Lung (tissue), 12 donors: Measurements from ENCODE around the gene QRFP. TPM values are rescaled to one million over a fixed set of nuclear protein-coding genes. Genes with fewer than 3 reads are reported as not detected.

Experiments
- ATAC-seq: fragments of 200-7000 bp; cut with Tn5 transposase; one replicate; pipeline ENCODE4 v1.9.1; 2020; ENCODE audit warnings: moderate number of reproducible peaks; ENCODE audit not compliant: insufficient read depth, low FRiP score
- DNase-seq, 3 donors: peaks; one replicate each; pipeline ENCODE4 v3.0.0-alpha.2; 2013 to 2017
- H3K27ac ChIP-seq, 2 donors: one replicate each; pipeline ENCODE4 v1.5.1; 2013; ENCODE audit warnings: mild to moderate bottlenecking in 2 of 2, moderate library complexity in 2 of 2, control low read depth in 1 of 2, inconsistent platforms in 1 of 2, low read depth in 1 of 2, low read length in 1 of 2
- H3K27me3 ChIP-seq, 3 donors: one replicate each; pipeline ENCODE4 v1.5.1; 2013; ENCODE audit warnings: low read length in 2 of 3; ENCODE audit not compliant: control insufficient read depth in 3 of 3, insufficient read depth in 3 of 3
- H3K36me3 ChIP-seq, 4 donors: one replicate each; pipeline ENCODE4 v1.5.1; 2013; ENCODE audit warnings: low read length in 4 of 4, mild to moderate bottlenecking in 1 of 4, moderate library complexity in 1 of 4; ENCODE audit not compliant: control insufficient read depth in 4 of 4, insufficient read depth in 4 of 4
- H3K4me1 ChIP-seq, 5 donors: one replicate each; pipeline ENCODE4 v1.5.1; 2013; ENCODE audit warnings: low read length in 5 of 5, mild to moderate bottlenecking in 2 of 5, moderate library complexity in 1 of 5; ENCODE audit not compliant: control insufficient read depth in 5 of 5, insufficient read depth in 5 of 5
- H3K4me3 ChIP-seq: one replicate; pipeline ENCODE4 v1.5.1; 2013; ENCODE audit warnings: mild to moderate bottlenecking, control low read depth, moderate library complexity
- H3K9ac ChIP-seq, 2 donors: one replicate each; pipeline ENCODE4 v1.5.1; 2013; ENCODE audit warnings: low read length in 2 of 2, control low read depth in 1 of 2; ENCODE audit not compliant: insufficient read depth in 1 of 2
- H3K9me3 ChIP-seq, 4 donors: one replicate each; pipeline ENCODE4 v1.5.1; 2013; ENCODE audit warnings: low read length in 3 of 4, mild to moderate bottlenecking in 1 of 4, moderate library complexity in 1 of 4; ENCODE audit not compliant: control insufficient read depth in 4 of 4, insufficient read depth in 3 of 4
- WGBS, 2 donors: extraction: QIAGEN DNeasy Blood & Tissue Kit; methylation state at CpG; one replicate each; pipeline ENCODE4 v1.1.7; 2013; 5-methylcytosine and 5-hydroxymethylcytosine counted together
- polyA plus RNA-seq, 2 donors: library from polyadenylated mRNA; stranded (reverse); fragments of 200-250 nt; gene quantifications; one replicate each; pipeline ENCODE4 v1.2.1, GENCODE V29; 2013
- total RNA-seq, 2 donors: library from RNA; depleted of rRNA in 1 of 2; stranded (reverse); fragments of >200 nt in 1 of 2; gene quantifications; one replicate each; pipeline ENCODE4 v1.2.1, GENCODE V29; 2014 to 2021
- TF ChIP-seq, protein P1 (sequence below): IDR thresholded peaks from 2 replicates; pipeline ENCODE4 v1.5.1; 2012; ENCODE audit warnings: mild to moderate bottlenecking; ENCODE audit errors: control extremely low read depth, extremely low read depth
- donor health status: control.
- donor health status: control.
- donor health status: Bipolar disorder and iron deficiency.
- donor health status: healthy.
- donor health status: DM: yes; HTN: yes; CAD: no.

Gene QRFP
- total and polyA plus RNA-seq, 4 donors: 0.13 to 0.16 TPM; not detected in 2

GRCh38 chr9:130843049-130843908 is 53.3 kb downstream of the QRFP start:
- 80 to 82% methylated on average over 9 of the region's 9 CpGs for WGBS, 2 donors
- no peak for ATAC-seq
- Histone ChIP-seq H3K9ac (no peak overlapping the region), H3K9me3 (no peaks in the 10 kb centered on the region), H3K4me1 (peaks cover 2 to 58% (median 11%) of the 10 kb centered on the region in 5 donors), H3K36me3 (no peaks in the 10 kb centered on the region), H3K27ac (peak overlapping the region in 1 of 2 donors; percentile 5), H3K4me3 (no peak overlapping the region), H3K27me3 (no peaks in the 10 kb centered on the region)
- no peak for DNase-seq
- TF ChIP-seq, protein P1, sequence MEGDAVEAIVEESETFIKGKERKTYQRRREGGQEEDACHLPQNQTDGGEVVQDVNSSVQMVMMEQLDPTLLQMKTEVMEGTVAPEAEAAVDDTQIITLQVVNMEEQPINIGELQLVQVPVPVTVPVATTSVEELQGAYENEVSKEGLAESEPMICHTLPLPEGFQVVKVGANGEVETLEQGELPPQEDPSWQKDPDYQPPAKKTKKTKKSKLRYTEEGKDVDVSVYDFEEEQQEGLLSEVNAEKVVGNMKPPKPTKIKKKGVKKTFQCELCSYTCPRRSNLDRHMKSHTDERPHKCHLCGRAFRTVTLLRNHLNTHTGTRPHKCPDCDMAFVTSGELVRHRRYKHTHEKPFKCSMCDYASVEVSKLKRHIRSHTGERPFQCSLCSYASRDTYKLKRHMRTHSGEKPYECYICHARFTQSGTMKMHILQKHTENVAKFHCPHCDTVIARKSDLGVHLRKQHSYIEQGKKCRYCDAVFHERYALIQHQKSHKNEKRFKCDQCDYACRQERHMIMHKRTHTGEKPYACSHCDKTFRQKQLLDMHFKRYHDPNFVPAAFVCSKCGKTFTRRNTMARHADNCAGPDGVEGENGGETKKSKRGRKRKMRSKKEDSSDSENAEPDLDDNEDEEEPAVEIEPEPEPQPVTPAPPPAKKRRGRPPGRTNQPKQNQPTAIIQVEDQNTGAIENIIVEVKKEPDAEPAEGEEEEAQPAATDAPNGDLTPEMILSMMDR: no peak

Other genes starting within 250 kb of the QRFP start
- gene PRDM12, start 232.2 kb downstream of the QRFP start, total RNA-seq: under 1 TPM in 1 of 2 donors, not detected in 1; 0.09 TPM
- under 1 TPM in 1 of 2 donors, not detected in 1; 0.05 TPM for gene PRDM12, start 232.2 kb downstream of the QRFP start, polyA plus RNA-seq
- 10 to 100 TPM; 20.2 to 23.0 TPM for gene EXOSC2, start 203.0 kb downstream of the QRFP start, total RNA-seq
- 10 to 100 TPM; 15.3 to 17.9 TPM for gene EXOSC2, start 203.0 kb downstream of the QRFP start, polyA plus RNA-seq
- gene ABL1, start 61.6 kb downstream of the QRFP start, total RNA-seq: 10 to 100 TPM; 47.1 to 60.0 TPM
- 10 to 100 TPM; 23.3 to 28.3 TPM for gene ABL1, start 61.6 kb downstream of the QRFP start, polyA plus RNA-seq
- gene FIBCD1, start 42.4 kb upstream of the QRFP start, total RNA-seq: 1 to 10 TPM in 1 of 2 donors, under 1 TPM in 1; 0.97 to 7.7 TPM
- 1 to 10 TPM; 4.0 to 4.1 TPM for gene FIBCD1, start 42.4 kb upstream of the QRFP start, polyA plus RNA-seq
- gene LAMC3, start 112.4 kb upstream of the QRFP start, total RNA-seq: 10 to 100 TPM; 10.5 to 24.3 TPM
- 10 to 100 TPM; 12.1 to 16.1 TPM for gene LAMC3, start 112.4 kb upstream of the QRFP start, polyA plus RNA-seq
- gene AIF1L, start 199.7 kb upstream of the QRFP start, total RNA-seq: 10 to 100 TPM in 1 of 2 donors, 1 to 10 TPM in 1; 9.3 to 16.5 TPM
- 1 to 10 TPM; 3.2 to 4.5 TPM for gene AIF1L, start 199.7 kb upstream of the QRFP start, polyA plus RNA-seq
- gene NUP214, start 228.8 kb upstream of the QRFP start, total RNA-seq: 10 to 100 TPM; 48.0 to 60.7 TPM
- gene NUP214, start 228.8 kb upstream of the QRFP start, polyA plus RNA-seq: 10 to 100 TPM; 23.5 to 27.5 TPM